VCaP (cell line): Measurements from ENCODE around the gene TANGO6.
A peak's percentile ranks its signal among the peaks of the same experiment; 100 is the strongest.

Experiments used
- H3K27ac ChIP-seq: fragments of 450-650 bp; 2 replicates; pipeline ENCODE4 v1.5.1; 2017
- TF ChIP-seq, protein P1 (sequence below): fragments of 450-650 bp; conservative IDR thresholded peaks from 2 replicates; pipeline ENCODE4 v1.5.1; 2017; ENCODE audit warnings: mild to moderate bottlenecking, moderate library complexity

The TANGO6 gene

DNA sequence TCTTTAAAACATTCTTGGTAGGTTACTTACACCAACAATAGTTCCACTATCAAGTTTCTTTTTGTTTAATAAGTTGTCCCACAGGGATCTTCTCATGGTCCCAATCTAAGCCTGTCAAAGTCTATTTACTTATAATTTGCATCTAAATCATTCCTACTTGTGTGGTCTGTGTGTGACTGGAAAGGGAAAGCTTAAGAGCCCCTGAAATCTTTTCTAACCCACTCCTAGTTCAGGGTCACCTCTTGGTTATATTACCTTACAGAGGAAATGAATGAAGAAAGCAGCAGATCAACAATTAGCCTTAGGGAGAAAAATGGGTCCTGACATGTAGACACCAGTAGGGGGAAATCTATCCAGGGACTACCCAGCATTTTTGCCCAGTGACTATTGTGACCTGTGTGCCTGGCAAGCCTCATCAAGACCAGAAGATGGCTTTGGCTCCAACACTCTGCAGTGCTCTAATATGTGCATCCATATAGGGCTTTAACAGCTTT, 151.7 kb downstream of the TANGO6 start:
- no peak overlapping the region for H3K27ac ChIP-seq
- TF ChIP-seq, protein P1, sequence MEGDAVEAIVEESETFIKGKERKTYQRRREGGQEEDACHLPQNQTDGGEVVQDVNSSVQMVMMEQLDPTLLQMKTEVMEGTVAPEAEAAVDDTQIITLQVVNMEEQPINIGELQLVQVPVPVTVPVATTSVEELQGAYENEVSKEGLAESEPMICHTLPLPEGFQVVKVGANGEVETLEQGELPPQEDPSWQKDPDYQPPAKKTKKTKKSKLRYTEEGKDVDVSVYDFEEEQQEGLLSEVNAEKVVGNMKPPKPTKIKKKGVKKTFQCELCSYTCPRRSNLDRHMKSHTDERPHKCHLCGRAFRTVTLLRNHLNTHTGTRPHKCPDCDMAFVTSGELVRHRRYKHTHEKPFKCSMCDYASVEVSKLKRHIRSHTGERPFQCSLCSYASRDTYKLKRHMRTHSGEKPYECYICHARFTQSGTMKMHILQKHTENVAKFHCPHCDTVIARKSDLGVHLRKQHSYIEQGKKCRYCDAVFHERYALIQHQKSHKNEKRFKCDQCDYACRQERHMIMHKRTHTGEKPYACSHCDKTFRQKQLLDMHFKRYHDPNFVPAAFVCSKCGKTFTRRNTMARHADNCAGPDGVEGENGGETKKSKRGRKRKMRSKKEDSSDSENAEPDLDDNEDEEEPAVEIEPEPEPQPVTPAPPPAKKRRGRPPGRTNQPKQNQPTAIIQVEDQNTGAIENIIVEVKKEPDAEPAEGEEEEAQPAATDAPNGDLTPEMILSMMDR = peak; percentile 10; the same call in 1 of the 2 replicates

- TF ChIP-seq, protein P1 = no peak
- no peak overlapping the region for H3K27ac ChIP-seq
These were observed 154.2 kb downstream of the TANGO6 start for GRCh38 chr16:68997564-68997963.

- TF ChIP-seq, protein P1 = no peak
- no peak overlapping the region for H3K27ac ChIP-seq
These were observed 155.8 kb downstream of the TANGO6 start for GRCh38 chr16:68999114-68999513.

DNA sequence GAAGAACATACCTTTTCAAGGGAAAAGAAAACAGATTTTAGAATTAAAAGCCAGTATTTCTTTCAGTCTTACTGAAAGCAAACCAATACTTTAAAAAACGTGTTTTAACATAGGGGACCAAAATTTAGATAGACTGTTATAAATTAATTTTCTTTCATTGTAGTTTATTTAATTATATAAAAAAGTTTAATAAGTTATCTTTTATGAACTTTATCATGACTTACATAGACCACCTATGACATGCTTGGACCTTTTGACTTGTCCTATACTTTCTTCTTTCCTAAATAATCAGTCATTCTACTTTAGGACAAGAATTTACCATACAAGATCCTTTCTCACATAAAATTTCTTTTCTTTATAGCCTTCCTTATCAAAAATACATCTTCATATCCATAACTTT, 160.2 kb downstream of the TANGO6 start:
- no peak overlapping the region for H3K27ac ChIP-seq
- TF ChIP-seq, protein P1 = no peak

- H3K27ac ChIP-seq = no peak overlapping the region
- TF ChIP-seq, protein P1 = no peak
These were observed 162.5 kb downstream of the TANGO6 start for GRCh38 chr16:69005641-69006355.

DNA sequence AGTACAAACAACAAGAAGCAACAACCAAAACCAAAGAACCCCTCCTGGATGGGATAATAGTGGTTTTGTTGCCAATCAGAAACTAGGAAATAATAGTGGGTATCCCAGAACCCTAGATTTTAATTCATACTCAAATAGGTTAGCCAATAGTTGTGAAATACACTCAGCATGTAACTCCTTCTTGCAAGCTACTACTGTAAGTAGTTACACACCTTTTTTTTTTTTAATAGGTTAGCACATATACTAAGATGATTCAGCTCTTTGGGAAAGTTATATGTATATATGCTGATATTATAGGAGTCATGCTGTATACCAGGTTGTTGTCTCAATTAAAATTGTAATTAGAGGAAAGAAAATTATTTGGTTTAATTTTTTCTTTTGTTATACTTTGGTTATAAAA, 169.6 kb downstream of the TANGO6 start:
- TF ChIP-seq, protein P1 = no peak
- no peak overlapping the region for H3K27ac ChIP-seq

DNA sequence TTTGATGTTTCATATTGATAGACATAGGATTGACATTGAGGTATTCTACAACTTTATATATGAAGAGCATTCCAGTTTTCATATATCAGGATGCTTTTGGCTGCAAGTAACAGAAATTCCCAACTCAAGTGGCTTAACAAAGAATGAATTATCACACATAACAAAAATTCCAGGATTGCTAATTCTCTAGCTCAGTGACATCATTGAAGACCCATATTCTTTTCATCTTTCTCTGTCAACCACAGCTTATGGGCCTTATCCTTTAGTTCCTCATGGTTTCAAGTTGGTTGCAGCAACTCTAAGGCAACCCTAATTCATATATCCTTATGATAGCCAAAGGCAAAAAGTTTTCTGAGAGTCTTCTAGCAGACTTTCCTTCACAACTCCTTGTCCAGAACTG, 170.7 kb downstream of the TANGO6 start:
- no peak overlapping the region for H3K27ac ChIP-seq
- TF ChIP-seq, protein P1 = no peak
